Fibroblast of pulmonary artery (primary cell): ENCODE measurements around the gene MEGF9.

Experiments
- DNase-seq: peaks from one replicate; pipeline ENCODE4 v3.0.0-alpha.2; 2010; ENCODE audit warnings: low read depth
- H3K4me3 ChIP-seq: replicated peaks from 2 replicates; pipeline ENCODE4 v1.5.1; 2011; ENCODE audit warnings: low read depth, mild to moderate bottlenecking, control low read depth, low read length, moderate library complexity
- CTCF ChIP-seq: IDR thresholded peaks from 2 replicates; pipeline ENCODE4 v1.5.1; 2011; ENCODE audit warnings: mild to moderate bottlenecking, control low read depth, low read length, inconsistent platforms; ENCODE audit errors: missing control alignments

MEGF9 gene

GRCh38 chr9:120714088-120714845 is at the start of gene MEGF9:
Gene MEGF9 (minus strand): TSS chr9:120714470. CDS start chr9:120714358, 112 bp downstream.
- DNase-seq = peak; percentile 97
- no peak for TF ChIP-seq CTCF
- peak within 1 kb of the TSS; percentile 74 for H3K4me3 ChIP-seq

GRCh38 chr9:120761006-120761405 is 46.7 kb upstream of the MEGF9 start:
- H3K4me3 ChIP-seq = no peak overlapping the region
- no peak for TF ChIP-seq CTCF
- no peak for DNase-seq

GRCh38 chr9:120759755-120760400 is 45.6 kb upstream of the MEGF9 start:
- no peak for TF ChIP-seq CTCF
- DNase-seq = no peak
- no peak overlapping the region for H3K4me3 ChIP-seq

- H3K4me3 ChIP-seq = no peak overlapping the region
- no peak for TF ChIP-seq CTCF
- no peak for DNase-seq
Measured at GRCh38 chr9:120758544-120758943, 44.3 kb upstream of the MEGF9 start.

GRCh38 chr9:120757026-120757913 is 43.0 kb upstream of the MEGF9 start:
- no peak for DNase-seq
- no peak for TF ChIP-seq CTCF
- H3K4me3 ChIP-seq = no peak overlapping the region

GRCh38 chr9:120756531-120756930 is 42.3 kb upstream of the MEGF9 start:
- TF ChIP-seq CTCF = no peak
- no peak for DNase-seq
- H3K4me3 ChIP-seq = no peak overlapping the region
